Measurements from ENCODE around the gene IRF2BPL. TPM values are rescaled to one million over a fixed set of nuclear protein-coding genes. Genes with fewer than 3 reads are reported as not detected.

Gene IRF2BPL
- total RNA-seq, 4 donors from 2014 or later = 31.1 to 70.0 (median 34.4) TPM

DNA sequence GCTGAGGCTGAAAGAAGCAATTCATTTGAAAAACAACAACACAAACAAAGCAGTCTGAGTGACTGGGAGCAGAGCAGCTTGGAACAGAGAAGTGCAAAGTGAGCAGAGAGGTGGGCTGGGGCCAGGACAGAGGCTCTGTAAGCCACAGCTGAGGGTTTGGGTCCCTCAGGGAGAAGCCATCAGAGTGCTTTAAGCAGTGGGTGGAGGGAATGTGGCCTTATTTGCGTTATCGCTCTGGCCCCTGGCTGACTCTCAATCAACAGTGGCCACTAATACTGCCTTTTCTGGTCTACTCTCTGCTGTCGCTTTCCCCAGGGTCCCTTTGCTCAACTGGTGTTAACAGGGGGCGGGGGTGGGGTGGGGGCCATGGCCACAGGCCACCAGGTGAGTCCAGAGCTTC, 44.2 kb downstream of the IRF2BPL start:
- TF ChIP-seq, protein P1, sequence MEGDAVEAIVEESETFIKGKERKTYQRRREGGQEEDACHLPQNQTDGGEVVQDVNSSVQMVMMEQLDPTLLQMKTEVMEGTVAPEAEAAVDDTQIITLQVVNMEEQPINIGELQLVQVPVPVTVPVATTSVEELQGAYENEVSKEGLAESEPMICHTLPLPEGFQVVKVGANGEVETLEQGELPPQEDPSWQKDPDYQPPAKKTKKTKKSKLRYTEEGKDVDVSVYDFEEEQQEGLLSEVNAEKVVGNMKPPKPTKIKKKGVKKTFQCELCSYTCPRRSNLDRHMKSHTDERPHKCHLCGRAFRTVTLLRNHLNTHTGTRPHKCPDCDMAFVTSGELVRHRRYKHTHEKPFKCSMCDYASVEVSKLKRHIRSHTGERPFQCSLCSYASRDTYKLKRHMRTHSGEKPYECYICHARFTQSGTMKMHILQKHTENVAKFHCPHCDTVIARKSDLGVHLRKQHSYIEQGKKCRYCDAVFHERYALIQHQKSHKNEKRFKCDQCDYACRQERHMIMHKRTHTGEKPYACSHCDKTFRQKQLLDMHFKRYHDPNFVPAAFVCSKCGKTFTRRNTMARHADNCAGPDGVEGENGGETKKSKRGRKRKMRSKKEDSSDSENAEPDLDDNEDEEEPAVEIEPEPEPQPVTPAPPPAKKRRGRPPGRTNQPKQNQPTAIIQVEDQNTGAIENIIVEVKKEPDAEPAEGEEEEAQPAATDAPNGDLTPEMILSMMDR (IDR thresholded peaks at IDR 0.05) = no peak
- ATAC-seq (ENCODE audit: low FRiP score) (no peak), DNase-seq (ENCODE audit: low spot score) (no peak)

DNA sequence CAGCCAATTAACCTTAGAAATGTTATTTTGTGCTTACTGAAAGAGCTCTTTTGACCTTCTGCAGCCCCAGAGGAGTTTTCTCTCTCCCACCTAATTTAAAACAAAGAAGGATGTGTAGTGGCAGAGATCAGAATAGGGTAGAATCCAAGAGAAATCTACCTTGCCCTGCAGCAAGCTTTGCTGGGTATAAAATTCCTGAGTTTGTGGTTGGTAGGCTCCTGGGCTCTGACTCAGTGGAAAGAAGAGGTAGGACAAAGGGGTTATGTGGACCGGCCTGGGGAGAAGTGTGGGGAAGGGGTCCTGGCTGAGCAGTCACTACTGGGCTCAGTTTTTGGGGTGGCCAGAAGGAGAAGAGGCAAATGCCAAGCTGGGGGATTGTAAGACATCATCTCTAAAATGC, 46.8 kb downstream of the IRF2BPL start:
- DNase-seq (ENCODE audit: low spot score) = no peak
- ATAC-seq (ENCODE audit: low FRiP score) = no peak
- TF ChIP-seq, protein P1 (IDR thresholded peaks at IDR 0.05) = no peak

DNA sequence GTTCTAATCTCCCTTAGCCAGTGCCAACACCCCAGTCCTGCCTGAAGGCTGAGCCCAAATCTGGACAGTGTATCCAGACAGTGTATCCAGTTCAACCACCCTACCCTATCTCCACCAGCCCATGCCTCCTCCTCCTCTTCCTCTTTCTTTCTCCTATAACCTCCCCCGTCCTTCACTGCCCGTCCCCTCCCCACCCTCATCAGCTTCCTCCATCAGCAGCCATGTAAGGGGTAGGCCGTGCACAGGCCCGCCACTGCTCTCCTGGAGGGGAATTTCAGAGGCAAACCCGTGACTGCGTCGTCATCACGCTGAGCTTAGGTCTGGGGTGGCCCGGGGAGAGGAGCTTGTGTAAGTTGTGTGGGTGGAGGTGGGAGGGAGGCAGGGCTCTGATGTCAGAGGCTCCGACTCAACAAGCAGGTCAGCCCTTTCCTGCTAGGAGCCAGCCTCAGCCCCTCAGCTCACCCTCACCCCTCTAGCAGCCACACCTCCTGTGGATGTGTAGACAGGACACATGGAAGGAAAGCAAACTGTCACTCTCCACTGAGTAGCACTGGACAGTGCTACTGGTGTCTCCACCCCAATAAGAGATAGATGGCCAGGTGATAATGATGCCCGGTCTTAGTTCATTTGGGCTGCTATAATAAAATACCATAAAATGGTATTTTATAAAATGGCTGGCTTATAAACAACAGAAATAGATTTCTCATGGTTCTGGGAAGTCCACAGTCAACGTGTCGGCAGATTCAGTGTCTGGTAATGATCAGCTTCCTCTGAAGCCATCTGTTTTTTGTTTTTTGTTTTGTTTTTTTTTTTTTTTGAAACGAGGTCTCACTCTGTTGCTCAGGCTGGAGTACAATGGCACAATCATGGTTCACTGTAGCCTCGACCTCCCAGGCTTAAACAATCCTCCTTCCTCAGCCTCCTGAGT, 50.5 kb downstream of the IRF2BPL start:
- DNase-seq (ENCODE audit: low spot score) (peak; percentile 68), ATAC-seq (ENCODE audit: low FRiP score) (peak; percentile 97)
- TF ChIP-seq, protein P1 (IDR thresholded peaks at IDR 0.05) = no peak

DNA sequence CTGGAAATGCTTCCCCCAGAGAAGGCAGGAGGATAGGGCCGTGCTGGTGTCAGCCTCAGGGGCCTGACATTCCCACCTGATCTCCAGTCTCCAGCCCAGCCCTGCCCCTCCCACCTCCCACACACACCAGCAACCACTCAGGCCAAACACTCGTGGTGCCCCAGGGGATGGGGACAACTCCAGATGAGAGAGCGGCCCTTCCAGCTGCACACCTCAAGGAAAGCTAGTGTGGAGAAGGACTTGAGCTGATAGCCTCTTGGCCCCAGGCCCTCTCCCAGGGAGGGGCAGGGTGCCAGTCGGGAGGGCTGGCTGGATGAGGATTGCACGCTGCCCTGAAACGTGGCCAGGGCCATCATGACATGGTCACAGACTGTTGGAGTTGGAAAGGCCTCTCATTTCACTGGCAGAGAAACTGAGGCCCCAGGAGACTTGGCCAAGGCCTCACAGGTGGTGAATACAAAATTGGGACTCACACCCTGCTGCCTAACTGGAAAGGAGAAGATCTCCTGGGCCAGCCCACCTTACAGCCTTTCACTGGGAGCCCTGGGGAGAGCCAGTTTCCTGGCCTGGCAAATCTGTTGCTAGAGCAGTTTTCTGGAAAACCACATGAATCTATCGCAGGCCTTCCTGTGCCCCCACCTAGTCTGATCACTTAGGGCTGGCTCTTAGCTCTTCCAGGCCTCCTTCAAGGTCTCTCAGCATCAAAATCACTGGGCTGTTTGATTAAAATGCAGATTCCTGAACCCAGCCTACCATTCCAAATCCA, 52.1 kb downstream of the IRF2BPL start:
- DNase-seq (ENCODE audit: low spot score) = no peak
- TF ChIP-seq, protein P1 (IDR thresholded peaks at IDR 0.05) = no peak
- ATAC-seq (ENCODE audit: low FRiP score) = no peak

DNA sequence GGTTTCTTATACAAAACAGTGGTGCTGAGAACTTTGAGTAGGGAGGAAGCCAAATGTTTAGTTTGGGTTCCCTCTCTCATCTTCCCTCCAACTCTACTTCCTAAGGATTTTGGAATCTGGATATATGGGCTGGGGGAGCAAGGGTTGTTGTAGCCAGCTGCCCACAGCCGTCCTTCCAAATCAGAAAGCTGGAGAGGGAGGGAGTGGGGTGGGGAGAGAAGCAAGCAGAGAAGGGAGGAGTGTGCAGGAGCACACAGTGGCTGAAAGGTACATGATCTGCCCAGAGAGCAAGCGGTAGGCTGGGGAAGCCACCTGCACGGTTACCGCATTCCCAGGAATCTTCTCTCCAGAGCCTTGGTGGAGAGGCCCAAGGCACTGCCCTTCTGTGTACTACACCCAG, 52.7 kb downstream of the IRF2BPL start:
- ATAC-seq (ENCODE audit: low FRiP score) = no peak
- DNase-seq (ENCODE audit: low spot score) = no peak

DNA sequence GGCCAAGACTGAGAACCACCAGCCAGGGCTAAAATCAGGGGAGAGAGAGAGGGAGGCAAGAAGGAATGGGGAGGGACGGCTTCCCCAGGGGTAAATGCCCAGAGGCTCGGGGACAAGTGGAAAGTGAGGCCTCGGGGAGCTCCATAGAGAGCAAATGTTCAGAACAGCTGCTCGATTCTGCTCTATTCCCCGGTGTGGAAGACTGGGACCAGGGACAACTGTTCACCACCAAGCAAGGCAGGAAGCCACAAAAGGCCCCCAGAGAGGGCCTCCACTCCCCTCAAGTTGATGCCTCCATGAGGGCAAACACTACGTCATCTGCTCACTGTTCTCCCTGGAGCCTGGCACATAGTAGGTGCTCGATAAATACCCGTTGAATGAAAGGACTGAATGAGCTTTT, 53.5 kb downstream of the IRF2BPL start:
- ATAC-seq (ENCODE audit: low FRiP score) (no peak), DNase-seq (ENCODE audit: low spot score) (no peak)
- TF ChIP-seq, protein P1 (IDR thresholded peaks at IDR 0.05) = no peak

More for the DNA sequence above, 52.7 kb downstream of the IRF2BPL start:
- TF ChIP-seq, protein P1 (IDR thresholded peaks at IDR 0.05) = no peak

Other genes with a start within 250 kb of the IRF2BPL start
- gene ANGEL1, start 215.8 kb downstream of the IRF2BPL start, total RNA-seq = 10 to 100 TPM; 11.8 to 18.8 (median 16.3) TPM
- gene LRRC74A, start 202.3 kb downstream of the IRF2BPL start, total RNA-seq = not detected
- 10 to 100 TPM; 34.2 to 47.3 (median 40.3) TPM for gene CIPC, start 69.5 kb upstream of the IRF2BPL start, total RNA-seq
- not detected for gene ZDHHC22, start 113.1 kb upstream of the IRF2BPL start, total RNA-seq
- gene TMEM63C, start 153.1 kb upstream of the IRF2BPL start, total RNA-seq = under 1 TPM in 1 of 4 donors, not detected in 3; 0.13 TPM
- not detected for gene NGB, start 242.5 kb upstream of the IRF2BPL start, total RNA-seq

Measured in omental fat pad (tissue), 4 donors.